B cell (primary cell): ENCODE measurements around the gene BTNL2.

Experiments used
- EZH2 ChIP-seq: IDR thresholded peaks from 2 replicates; pipeline ENCODE4 v1.6.1; 2012; ENCODE audit warnings: borderline replicate concordance, low read depth, mild to moderate bottlenecking, moderate library complexity, low read length; ENCODE audit not compliant: insufficient read depth, poor library complexity, severe bottlenecking
- TF ChIP-seq, protein P1 (sequence below): fragments of 200-600 bp; IDR thresholded peaks from one replicate; pipeline ENCODE4 v1.8.0; 2022; ENCODE audit warnings: antibody characterized with exemption, mild to moderate bottlenecking

DNA sequence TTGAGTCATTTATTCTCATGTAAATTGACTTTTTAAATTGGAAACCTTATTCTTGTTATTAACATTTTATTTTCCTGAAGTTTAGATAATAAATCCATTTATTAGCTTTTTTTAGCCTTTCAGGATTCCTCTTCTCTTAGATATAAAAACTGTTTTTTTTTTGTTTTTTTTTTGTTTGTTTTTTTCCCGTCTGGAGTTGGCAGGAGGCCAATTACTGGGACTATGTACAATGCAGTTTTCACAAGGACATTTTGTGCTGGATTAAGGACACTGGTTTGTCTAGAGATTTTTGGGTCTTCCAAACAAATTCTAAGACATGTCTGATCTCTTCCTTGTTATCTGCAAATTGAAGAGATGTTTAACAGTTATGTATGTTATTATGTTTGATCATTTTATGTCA is 1.3 kb downstream of the BTNL2 start:
- TF ChIP-seq, protein P1, sequence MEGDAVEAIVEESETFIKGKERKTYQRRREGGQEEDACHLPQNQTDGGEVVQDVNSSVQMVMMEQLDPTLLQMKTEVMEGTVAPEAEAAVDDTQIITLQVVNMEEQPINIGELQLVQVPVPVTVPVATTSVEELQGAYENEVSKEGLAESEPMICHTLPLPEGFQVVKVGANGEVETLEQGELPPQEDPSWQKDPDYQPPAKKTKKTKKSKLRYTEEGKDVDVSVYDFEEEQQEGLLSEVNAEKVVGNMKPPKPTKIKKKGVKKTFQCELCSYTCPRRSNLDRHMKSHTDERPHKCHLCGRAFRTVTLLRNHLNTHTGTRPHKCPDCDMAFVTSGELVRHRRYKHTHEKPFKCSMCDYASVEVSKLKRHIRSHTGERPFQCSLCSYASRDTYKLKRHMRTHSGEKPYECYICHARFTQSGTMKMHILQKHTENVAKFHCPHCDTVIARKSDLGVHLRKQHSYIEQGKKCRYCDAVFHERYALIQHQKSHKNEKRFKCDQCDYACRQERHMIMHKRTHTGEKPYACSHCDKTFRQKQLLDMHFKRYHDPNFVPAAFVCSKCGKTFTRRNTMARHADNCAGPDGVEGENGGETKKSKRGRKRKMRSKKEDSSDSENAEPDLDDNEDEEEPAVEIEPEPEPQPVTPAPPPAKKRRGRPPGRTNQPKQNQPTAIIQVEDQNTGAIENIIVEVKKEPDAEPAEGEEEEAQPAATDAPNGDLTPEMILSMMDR, result no peak
- TF ChIP-seq EZH2, result no peak
